Measurements from ENCODE around the gene GLCCI1.

- TF ChIP-seq CTCF (IDR thresholded peaks at IDR 0.05; ENCODE audit: control extremely low read depth in 1 of 3, insufficient read depth in 1 of 3, low read depth in 1 of 3, low read length in 3 of 3): no peak
- TF ChIP-seq MAX (IDR thresholded peaks at IDR 0.05): no peak
- TF ChIP-seq BRCA1 (IDR thresholded peaks at IDR 0.05; ENCODE audit: low read depth, low read length): no peak
- TF ChIP-seq JUN (IDR thresholded peaks at IDR 0.05; ENCODE audit: low read depth, low read length): no peak
- no peak for TF ChIP-seq RBBP5 (IDR thresholded peaks at IDR 0.05; ENCODE audit: borderline replicate concordance, low read depth, low read length)
- no peak for TF ChIP-seq CHD7 (IDR thresholded peaks at IDR 0.05; ENCODE audit: insufficient replicate concordance, low read length)
- TF ChIP-seq PHF8 (conservative IDR thresholded peaks at IDR 0.05; ENCODE audit: low read depth, low read length): no peak
- no peak for TF ChIP-seq POLR2AphosphoS5 (IDR thresholded peaks at IDR 0.05; ENCODE audit: low read depth, low read length)
- TF ChIP-seq YY1 (IDR thresholded peaks at IDR 0.05; ENCODE audit: low read depth, low read length): no peak
- TF ChIP-seq FOSL1 (IDR thresholded peaks at IDR 0.05; ENCODE audit: insufficient read depth, low read depth, low read length): no peak
- no peak for TF ChIP-seq POU5F1 (IDR thresholded peaks at IDR 0.05; ENCODE audit: low read depth, low read length)
- TF ChIP-seq RFX5 (IDR thresholded peaks at IDR 0.05; ENCODE audit: borderline replicate concordance, low read depth, low read length): no peak
- no peak for TF ChIP-seq POLR2A (IDR thresholded peaks at IDR 0.05; ENCODE audit: control extremely low read depth in 1 of 2, low read depth in 2 of 2, low read length in 2 of 2)
Measured at GRCh38 chr7:8117195-8117594, 148.6 kb downstream of the GLCCI1 start.
